ENCODE measurements around the gene PHACTR3.

Gene PHACTR3

DNA sequence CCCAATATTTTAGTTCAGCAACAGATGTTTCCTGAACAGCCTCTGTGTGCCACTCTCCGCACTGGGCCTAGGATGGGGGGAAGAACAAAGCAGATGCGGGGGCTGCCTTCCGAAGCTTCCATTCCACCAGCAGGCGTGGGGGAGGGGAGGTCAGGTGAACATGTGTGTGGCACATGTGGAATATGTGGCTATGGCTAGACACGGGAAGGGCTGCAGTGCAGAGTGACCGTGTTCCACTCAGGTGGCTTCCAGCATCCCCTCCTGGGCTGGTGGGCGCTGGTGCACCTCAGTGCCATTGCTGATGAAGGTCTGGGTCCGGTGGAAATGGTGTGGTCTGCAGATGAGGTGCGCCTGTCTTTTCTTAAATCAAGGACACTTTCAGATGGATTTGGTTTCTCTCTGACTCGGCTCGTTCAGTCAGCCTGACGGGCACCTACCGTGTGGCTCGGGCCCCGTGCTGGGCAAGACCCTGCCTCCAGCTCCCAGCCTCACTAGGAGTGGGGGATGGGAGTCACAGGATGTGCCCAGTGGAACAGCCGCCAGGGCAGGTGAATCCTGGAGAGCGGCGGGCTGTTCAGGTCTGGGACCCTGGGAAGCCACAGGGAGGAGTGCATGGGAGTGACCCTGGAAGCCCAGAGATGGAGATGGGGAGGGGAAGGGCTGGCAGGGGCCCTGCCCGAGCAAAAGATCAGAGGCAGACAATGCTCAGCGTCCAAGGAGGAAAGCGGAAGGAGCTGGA is 218.1 kb downstream of the PHACTR3 start:
- no peak overlapping the region for H3K27ac ChIP-seq
- TF ChIP-seq CTCF (conservative IDR thresholded peaks at IDR 0.05) (no peak), ZFX (IDR thresholded peaks at IDR 0.05) (no peak)

DNA sequence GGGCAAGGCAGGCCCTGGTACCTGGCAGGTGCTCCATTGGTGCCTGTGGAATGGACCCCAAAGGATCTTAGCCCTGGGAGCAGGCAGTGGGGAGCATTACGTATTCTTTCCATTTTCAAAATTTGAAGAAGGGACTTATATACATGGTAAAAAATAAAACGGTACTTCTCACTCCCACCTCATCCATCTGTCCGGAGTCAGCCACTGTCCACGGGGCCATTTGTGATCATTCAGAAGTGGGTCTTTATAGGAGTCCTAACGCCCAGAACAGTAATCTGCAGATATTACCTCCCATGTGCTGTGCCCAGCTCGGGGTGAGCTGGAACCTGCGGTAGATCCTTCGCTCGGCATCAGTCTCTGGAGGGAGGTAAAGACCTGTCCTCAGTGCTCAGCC is 218.7 kb downstream of the PHACTR3 start:
- TF ChIP-seq ZFX (IDR thresholded peaks at IDR 0.05) (no peak), CTCF (conservative IDR thresholded peaks at IDR 0.05) (no peak)
- H3K27ac ChIP-seq: no peak overlapping the region

DNA sequence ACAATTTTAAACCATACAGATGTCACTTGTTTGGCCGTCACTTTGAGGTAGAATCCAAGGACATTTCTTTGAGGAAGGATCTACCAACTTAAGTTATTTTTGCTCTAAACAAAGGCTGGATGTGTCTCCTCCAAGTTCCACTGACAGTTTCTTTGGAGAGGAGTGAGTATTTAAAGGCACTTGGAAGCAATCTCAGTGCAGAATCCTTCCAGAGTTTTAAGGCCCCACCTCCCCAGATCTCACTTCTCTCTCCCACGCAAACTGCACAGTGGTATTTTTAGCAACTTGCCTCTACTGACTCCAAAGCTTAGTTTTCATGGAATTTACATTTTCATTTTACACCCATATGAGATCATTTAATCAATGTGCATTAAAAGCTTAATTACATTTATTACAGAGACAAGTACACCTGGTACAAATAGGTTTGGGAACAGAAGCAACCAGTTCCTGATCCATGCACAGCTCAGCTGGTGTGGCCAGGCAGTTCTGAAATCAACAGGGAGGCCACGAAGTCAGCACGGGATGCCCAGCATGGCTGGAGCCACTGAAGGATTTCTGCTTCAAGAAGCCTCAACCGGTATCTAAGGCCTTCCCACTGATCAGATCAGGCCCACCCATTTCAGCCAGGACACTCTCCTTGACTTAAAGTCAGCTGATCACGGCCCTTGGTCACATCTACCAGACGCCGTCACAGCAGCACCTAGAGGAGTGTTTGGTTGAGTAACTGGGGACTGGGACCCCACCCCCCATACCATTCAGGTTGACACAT is 219.3 kb downstream of the PHACTR3 start:
- no peak overlapping the region for H3K27ac ChIP-seq
- TF ChIP-seq ZFX (IDR thresholded peaks at IDR 0.05) (no peak), CTCF (conservative IDR thresholded peaks at IDR 0.05) (no peak)

DNA sequence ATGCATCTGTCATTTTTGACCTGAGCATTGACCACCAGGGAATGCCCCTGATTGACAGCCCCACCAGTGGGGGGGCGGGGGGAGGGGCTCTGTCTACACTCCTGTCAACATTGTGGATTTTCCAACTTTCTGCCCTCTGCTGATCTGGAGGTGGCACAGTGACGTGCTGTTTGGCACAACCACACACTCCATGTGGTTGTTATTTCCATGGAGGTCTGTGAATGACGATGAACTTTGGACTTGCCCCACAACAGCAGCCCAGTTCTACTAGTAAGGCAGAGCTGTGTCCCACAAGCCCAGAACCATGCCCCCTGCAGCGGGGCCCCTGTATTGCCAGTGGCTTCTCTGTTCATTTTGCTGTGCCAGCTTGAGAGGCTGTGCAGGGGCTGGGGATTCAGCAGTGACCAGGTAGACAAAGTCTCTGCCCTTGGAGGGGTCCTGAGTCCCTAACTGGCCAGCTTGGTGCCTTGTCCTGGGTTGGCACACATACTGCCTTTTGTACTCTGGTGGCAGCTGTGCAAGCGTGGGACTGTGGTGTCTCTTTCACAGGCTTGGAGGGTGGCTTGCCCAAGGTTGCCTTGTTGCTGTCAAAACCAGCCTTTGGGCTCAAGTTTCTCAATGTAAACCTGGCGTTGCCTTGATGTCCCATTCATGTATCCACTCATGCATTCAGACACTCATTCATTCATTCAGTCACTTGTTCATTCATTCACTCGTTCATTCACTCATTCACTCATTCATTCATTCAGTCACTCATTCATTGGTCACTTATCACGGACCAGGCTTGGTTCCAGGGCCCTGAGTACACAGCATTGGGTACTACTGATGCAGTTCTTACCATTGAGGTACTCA is 220.6 kb downstream of the PHACTR3 start:
- TF ChIP-seq CTCF (conservative IDR thresholded peaks at IDR 0.05): no peak
- TF ChIP-seq ZFX (IDR thresholded peaks at IDR 0.05): no peak
- no peak overlapping the region for H3K27ac ChIP-seq

- no peak for TF ChIP-seq ZFX (IDR thresholded peaks at IDR 0.05)
- TF ChIP-seq CTCF (conservative IDR thresholded peaks at IDR 0.05): no peak
Measured at GRCh38 chr20:59825563-59825920, 221.2 kb downstream of the PHACTR3 start.

GRCh38 chr20:59825944-59826759 is 221.8 kb downstream of the PHACTR3 start:
- TF ChIP-seq CTCF (conservative IDR thresholded peaks at IDR 0.05) (no peak), ZFX (IDR thresholded peaks at IDR 0.05) (no peak)
- peak overlapping the region; percentile 25 for H3K27ac ChIP-seq

More at GRCh38 chr20:59825563-59825920, 221.2 kb downstream of the PHACTR3 start:
- no peak overlapping the region for H3K27ac ChIP-seq

All from C4-2B (cell line).